Erythroblast (primary cell): ENCODE measurements around the gene KCNQ5.

ENCODE experiments used
- GATA1 ChIP-seq: IDR thresholded peaks from 2 replicates; pipeline ENCODE4 v1.6.1; 2011; ENCODE audit warnings: low read depth, mild to moderate bottlenecking, control low read depth, low read length, moderate library complexity
- POLR2A ChIP-seq: IDR thresholded peaks from 2 replicates; pipeline ENCODE4 v1.6.1; 2011; ENCODE audit warnings: mild to moderate bottlenecking, low read length

DNA sequence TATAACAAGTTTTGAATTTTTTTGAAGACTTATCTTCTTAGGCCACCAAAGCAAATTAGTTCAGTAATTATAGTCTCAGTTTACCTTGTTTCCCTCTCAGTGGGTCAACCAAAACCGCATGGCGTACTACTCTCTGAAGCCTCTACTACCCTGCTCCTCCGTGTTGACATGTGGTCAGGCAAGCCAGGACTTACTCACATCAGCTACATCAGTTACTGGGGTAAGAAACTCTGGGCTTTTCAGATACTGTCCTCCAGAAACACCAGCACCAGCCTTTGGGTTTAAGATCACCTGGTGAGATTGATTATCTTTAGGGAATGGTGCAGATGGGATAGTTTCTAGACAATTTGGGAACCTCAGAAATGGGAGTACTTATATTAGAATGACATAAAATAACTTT lies 55.1 kb downstream of the KCNQ5 start:
- TF ChIP-seq POLR2A (no peak), GATA1 (no peak)
